Measurements from ENCODE around the gene AMFR. TPM values are rescaled to one million over a fixed set of nuclear protein-coding genes. Genes with fewer than 3 reads are reported as not detected.

Gene AMFR
- total RNA-seq = 100 to 1,000 TPM in 4 of 6 experiments, 10 to 100 TPM in 2; 92.2 to 189 (median 137) TPM
- long read RNA-seq, partial matches to known transcripts = 0 of 11 reads
- long read RNA-seq, other reads (novel, unspliced or antisense) = 11 of 11 reads

GRCh38 chr16:56425439-56425832 lies at the start of gene AMFR:
Gene AMFR, minus strand, starts transcription at chr16:56425545. Its CDS starts 218 bp downstream, at chr16:56425327.
- intact Hi-C loops (cut with DNase I) = no loop called here
- TF ChIP-seq POLR2A (IDR thresholded peaks at IDR 0.05) (peak; percentile 54), CTCF (IDR thresholded peaks at IDR 0.05) (peak; percentile 34 to 90 (median 54))
- H3K4me1 ChIP-seq = peaks cover 0 to 32% (median 14%) of the 10 kb centered on the region in 4 donors

GRCh38 chr16:56470666-56471065 lies 45.3 kb upstream of the AMFR start:
- intact Hi-C loops (cut with DNase I) = no loop called here
- no peak for DNase-seq
- no peak for TF ChIP-seq CTCF (IDR thresholded peaks at IDR 0.05)
- no peak for TF ChIP-seq POLR2A (IDR thresholded peaks at IDR 0.05)
- Histone ChIP-seq H3K27me3 (no peaks in the 10 kb centered on the region), H3K36me3 (peaks cover 6 to 98% (median 39%) of the 10 kb centered on the region in 4 donors), H3K9me3 (no peaks in the 10 kb centered on the region), H3K27ac (no peak overlapping the region), H3K4me1 (no peaks in the 10 kb centered on the region), H3K4me3 (no peak overlapping the region)
- WGBS (ENCODE audit: insufficient coverage, low coverage, low lambda C conversion rate, missing lambda C conversion rate) = 89% methylated on average over 1 of the region's 1 CpG
- no peak for ATAC-seq

More at GRCh38 chr16:56425439-56425832, at the start of gene AMFR:
- Histone ChIP-seq H3K36me3 (no peaks in the 10 kb centered on the region), H3K4me3 (peak within 1 kb of the TSS; percentile 77 to 98 (median 82)), H3K9me3 (no peaks in the 10 kb centered on the region), H3K27me3 (no peaks in the 10 kb centered on the region), H3K27ac (peak within 1 kb of the TSS; percentile 70 to 87 (median 77))
- DNase-seq (peak; percentile 78 to 85 (median 80)), ATAC-seq (peak; percentile 91 to 98 (median 94))
- no CpG with 5 or more reads among the region's 57 CpGs for WGBS (ENCODE audit: insufficient coverage, low coverage, low lambda C conversion rate, missing lambda C conversion rate)

DNA sequence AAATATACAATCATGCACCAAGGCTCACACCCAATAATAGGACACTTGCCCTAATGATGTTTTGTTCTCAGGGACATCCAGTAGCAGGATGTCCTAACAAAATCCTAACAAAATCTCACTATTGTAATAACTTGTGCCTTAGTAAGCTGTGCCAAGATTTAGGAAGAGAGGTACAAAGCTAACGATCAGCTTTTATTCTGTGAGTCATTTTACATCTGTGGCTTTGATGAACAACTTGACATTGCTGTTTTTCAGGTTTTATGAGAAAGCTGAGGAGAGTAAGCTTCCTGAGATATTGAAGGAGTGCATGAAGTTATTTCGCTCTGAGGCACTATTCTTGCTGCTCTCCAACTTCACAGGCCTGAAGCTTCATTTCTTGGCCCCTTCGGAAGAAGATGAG lies 44.9 kb upstream of the AMFR start:
- WGBS (ENCODE audit: insufficient coverage, low coverage, low lambda C conversion rate, missing lambda C conversion rate) = 85% methylated on average over 3 of the region's 3 CpGs
- Histone ChIP-seq H3K36me3 (peaks cover 6 to 98% (median 38%) of the 10 kb centered on the region in 4 donors), H3K27ac (no peak overlapping the region), H3K4me3 (no peak overlapping the region), H3K4me1 (no peaks in the 10 kb centered on the region), H3K9me3 (no peaks in the 10 kb centered on the region), H3K27me3 (no peaks in the 10 kb centered on the region)
- TF ChIP-seq CTCF (IDR thresholded peaks at IDR 0.05) (no peak), POLR2A (IDR thresholded peaks at IDR 0.05) (no peak)
- ATAC-seq (no peak), DNase-seq (no peak)
- intact Hi-C loops (cut with DNase I) = no loop called here

DNA sequence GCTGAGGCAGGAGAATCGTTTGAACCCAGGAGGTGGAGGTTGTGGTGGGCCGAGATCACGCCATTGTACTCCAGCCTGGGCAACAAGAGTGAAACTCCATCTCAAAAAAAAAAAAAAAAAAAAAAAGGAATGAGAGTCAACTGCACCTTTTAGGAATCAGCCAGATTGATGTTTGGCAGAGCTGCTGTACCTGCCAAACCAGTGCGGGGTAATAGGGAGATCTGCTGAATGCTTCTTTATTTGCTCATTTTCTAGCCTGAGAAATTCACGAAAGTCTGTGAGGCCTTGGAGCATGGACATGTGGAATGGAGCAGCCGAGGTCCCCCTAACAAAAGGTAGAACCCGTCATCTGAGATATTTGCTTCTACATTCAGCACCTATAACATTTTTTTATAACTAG lies 44.4 kb upstream of the AMFR start:
- 98% methylated on average over 6 of the region's 7 CpGs for WGBS (ENCODE audit: insufficient coverage, low coverage, low lambda C conversion rate, missing lambda C conversion rate)
- ATAC-seq (no peak), DNase-seq (no peak)
- Histone ChIP-seq H3K4me3 (no peak overlapping the region), H3K36me3 (peaks cover 6 to 93% (median 36%) of the 10 kb centered on the region in 4 donors), H3K4me1 (no peaks in the 10 kb centered on the region), H3K27ac (no peak overlapping the region), H3K9me3 (no peaks in the 10 kb centered on the region), H3K27me3 (no peaks in the 10 kb centered on the region)
- no peak for TF ChIP-seq POLR2A (IDR thresholded peaks at IDR 0.05)
- no peak for TF ChIP-seq CTCF (IDR thresholded peaks at IDR 0.05)
- intact Hi-C loops (cut with DNase I) = no loop called here

DNA sequence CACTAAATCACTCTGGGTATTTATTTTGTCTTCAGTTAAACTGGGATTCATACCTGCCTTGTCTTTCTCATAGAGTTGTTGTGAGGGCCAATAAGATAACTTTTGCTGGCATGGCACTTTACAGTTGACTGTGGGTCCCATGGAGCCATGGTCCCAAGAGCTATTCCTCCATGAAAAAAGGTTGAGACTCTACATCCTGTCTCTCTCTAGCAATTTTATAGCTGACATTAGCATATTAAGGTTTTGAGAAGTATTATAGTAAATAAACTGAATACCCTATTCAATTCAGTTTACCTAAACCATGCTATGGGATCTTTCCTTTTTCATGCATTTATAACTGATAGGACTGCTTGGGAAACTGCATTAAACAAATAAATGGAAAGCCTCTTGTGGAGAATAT lies 43.5 kb upstream of the AMFR start:
- no peaks in the 10 kb centered on the region for H3K9me3 ChIP-seq
- no peak overlapping the region for H3K27ac ChIP-seq
- H3K4me3 ChIP-seq = no peak overlapping the region
- H3K4me1 ChIP-seq = no peaks in the 10 kb centered on the region
- no peaks in the 10 kb centered on the region for H3K27me3 ChIP-seq
- intact Hi-C loops (cut with DNase I) = no loop called here
- ATAC-seq (no peak), DNase-seq (no peak)
- TF ChIP-seq POLR2A (IDR thresholded peaks at IDR 0.05) (no peak), CTCF (IDR thresholded peaks at IDR 0.05) (no peak)
- peaks cover 6 to 83% (median 35%) of the 10 kb centered on the region in 4 donors for H3K36me3 ChIP-seq

Measured in right lobe of liver (tissue), 6 donors.